WTC11 (cell line): Measurements from ENCODE around the gene MIA.
"Not testable (repeated sequence)": the region's sequence is repeated elsewhere in the genome, so short reads cannot be mapped to it uniquely, and the experiment has no call there.

ENCODE experiments used
- CREB1 ChIP-seq: sonication (generic); formaldehyde crosslinking; IDR thresholded peaks from 2 replicates; pipeline ENCODE4 v1.8.0; 2023; ENCODE audit warnings: mild to moderate bottlenecking, missing genetic modification reagents
- TF ChIP-seq, protein P1 (sequence below): sonication (generic); formaldehyde crosslinking; IDR thresholded peaks from 2 replicates; pipeline ENCODE4 v1.8.0; 2022; ENCODE audit warnings: mild to moderate bottlenecking, missing genetic modification reagents
- TF ChIP-seq, protein P2 (sequence below): fragments of 200-600 bp; IDR thresholded peaks from 2 replicates; pipeline ENCODE4 v1.8.0; 2022; ENCODE audit warnings: antibody characterized with exemption
- TF ChIP-seq, protein P3 (sequence below): sonication (generic); formaldehyde crosslinking; IDR thresholded peaks from 2 replicates; pipeline ENCODE4 v1.8.1; 2023; ENCODE audit warnings: mild to moderate bottlenecking, moderate library complexity, missing genetic modification reagents

- TF ChIP-seq, protein P1, sequence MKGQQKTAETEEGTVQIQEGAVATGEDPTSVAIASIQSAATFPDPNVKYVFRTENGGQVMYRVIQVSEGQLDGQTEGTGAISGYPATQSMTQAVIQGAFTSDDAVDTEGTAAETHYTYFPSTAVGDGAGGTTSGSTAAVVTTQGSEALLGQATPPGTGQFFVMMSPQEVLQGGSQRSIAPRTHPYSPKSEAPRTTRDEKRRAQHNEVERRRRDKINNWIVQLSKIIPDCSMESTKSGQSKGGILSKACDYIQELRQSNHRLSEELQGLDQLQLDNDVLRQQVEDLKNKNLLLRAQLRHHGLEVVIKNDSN (CRISPR knock-in tag) = not testable (repeated sequence)
- TF ChIP-seq, protein P2, sequence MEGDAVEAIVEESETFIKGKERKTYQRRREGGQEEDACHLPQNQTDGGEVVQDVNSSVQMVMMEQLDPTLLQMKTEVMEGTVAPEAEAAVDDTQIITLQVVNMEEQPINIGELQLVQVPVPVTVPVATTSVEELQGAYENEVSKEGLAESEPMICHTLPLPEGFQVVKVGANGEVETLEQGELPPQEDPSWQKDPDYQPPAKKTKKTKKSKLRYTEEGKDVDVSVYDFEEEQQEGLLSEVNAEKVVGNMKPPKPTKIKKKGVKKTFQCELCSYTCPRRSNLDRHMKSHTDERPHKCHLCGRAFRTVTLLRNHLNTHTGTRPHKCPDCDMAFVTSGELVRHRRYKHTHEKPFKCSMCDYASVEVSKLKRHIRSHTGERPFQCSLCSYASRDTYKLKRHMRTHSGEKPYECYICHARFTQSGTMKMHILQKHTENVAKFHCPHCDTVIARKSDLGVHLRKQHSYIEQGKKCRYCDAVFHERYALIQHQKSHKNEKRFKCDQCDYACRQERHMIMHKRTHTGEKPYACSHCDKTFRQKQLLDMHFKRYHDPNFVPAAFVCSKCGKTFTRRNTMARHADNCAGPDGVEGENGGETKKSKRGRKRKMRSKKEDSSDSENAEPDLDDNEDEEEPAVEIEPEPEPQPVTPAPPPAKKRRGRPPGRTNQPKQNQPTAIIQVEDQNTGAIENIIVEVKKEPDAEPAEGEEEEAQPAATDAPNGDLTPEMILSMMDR = not testable (repeated sequence)
- TF ChIP-seq, protein P3, sequence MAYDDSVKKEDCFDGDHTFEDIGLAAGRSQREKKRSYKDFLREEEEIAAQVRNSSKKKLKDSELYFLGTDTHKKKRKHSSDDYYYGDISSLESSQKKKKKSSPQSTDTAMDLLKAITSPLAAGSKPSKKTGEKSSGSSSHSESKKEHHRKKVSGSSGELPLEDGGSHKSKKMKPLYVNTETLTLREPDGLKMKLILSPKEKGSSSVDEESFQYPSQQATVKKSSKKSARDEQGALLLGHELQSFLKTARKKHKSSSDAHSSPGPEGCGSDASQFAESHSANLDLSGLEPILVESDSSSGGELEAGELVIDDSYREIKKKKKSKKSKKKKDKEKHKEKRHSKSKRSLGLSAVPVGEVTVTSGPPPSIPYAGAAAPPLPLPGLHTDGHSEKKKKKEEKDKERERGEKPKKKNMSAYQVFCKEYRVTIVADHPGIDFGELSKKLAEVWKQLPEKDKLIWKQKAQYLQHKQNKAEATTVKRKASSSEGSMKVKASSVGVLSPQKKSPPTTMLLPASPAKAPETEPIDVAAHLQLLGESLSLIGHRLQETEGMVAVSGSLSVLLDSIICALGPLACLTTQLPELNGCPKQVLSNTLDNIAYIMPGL (CRISPR knock-in tag) = not testable (repeated sequence)
- not testable (repeated sequence) for TF ChIP-seq CREB1
Measured at GRCh38 chr19:40771101-40771862, 4.0 kb upstream of the MIA start.
